ENCODE results near the gene HERPUD1. TPM values are rescaled to one million over a fixed set of nuclear protein-coding genes. Genes with fewer than 3 reads are reported as not detected.

HERPUD1 gene
- total and polyA plus RNA-seq, 2 of the 13 experiments (the other 11 are each of a cell fraction or from before 2014, with no cell fraction given), result 96.2 to 323 TPM

- TF ChIP-seq AFF4 (CRISPR knock-in tag; IDR thresholded peaks at IDR 0.05) (no peak), HHEX (CRISPR knock-in tag; IDR thresholded peaks at IDR 0.05) (no peak), NRL (CRISPR knock-in tag; IDR thresholded peaks at IDR 0.05; ENCODE audit: borderline replicate concordance) (0 out of 2 replicates have a peak, but pooled peaks have one; percentile 2), ZNF83 (CRISPR knock-in tag; IDR thresholded peaks at IDR 0.05; ENCODE audit: borderline replicate concordance) (no peak), ZGPAT (CRISPR knock-in tag; IDR thresholded peaks at IDR 0.05) (no peak), HDAC6 (IDR thresholded peaks at IDR 0.05; ENCODE audit: low read depth, low read length) (no peak), ZBTB14 (CRISPR knock-in tag; IDR thresholded peaks at IDR 0.05) (no peak), ZNF143 (CRISPR knock-in tag; IDR thresholded peaks at IDR 0.05) (no peak), ZNF460 (CRISPR knock-in tag; IDR thresholded peaks at IDR 0.05; ENCODE audit: borderline replicate concordance) (no peak), ZNF770 (CRISPR knock-in tag; IDR thresholded peaks at IDR 0.05) (no peak), TEAD3 (CRISPR knock-in tag; optimal IDR thresholded peaks at IDR 0.05; ENCODE audit: borderline replicate concordance) (peak; percentile 18), SATB2 (CRISPR knock-in tag; IDR thresholded peaks at IDR 0.05) (no peak), POGK (CRISPR knock-in tag; conservative IDR thresholded peaks at IDR 0.05) (no peak), CENPBD1 (CRISPR knock-in tag; IDR thresholded peaks at IDR 0.05; ENCODE audit: borderline replicate concordance, low read depth) (peak; percentile 76), ZNF562 (CRISPR knock-in tag; IDR thresholded peaks at IDR 0.05; ENCODE audit: borderline replicate concordance) (no peak), ESRRA (CRISPR knock-in tag; IDR thresholded peaks at IDR 0.05; ENCODE audit: low read depth) (no peak), SOX6 (IDR thresholded peaks at IDR 0.05) (no peak), SOX6 (CRISPR knock-in tag; IDR thresholded peaks at IDR 0.05) (no peak)
Measured at GRCh38 chr16:56972403-56973293, 40.7 kb downstream of the HERPUD1 start (continued).
